Lung (tissue), 16 donors: Measurements from ENCODE around the gene TOMM40L. TPM values are rescaled to one million over a fixed set of nuclear protein-coding genes. Genes with fewer than 3 reads are reported as not detected.

Experiments used
- ATAC-seq: fragments of 200-7000 bp; cut with Tn5 transposase; one replicate; pipeline ENCODE4 v1.9.1; 2020; ENCODE audit warnings: moderate number of reproducible peaks; ENCODE audit not compliant: insufficient read depth, low FRiP score
- DNase-seq, 3 donors: peaks; one replicate each; pipeline ENCODE4 v3.0.0-alpha.2; 2013 to 2017
- H3K27ac ChIP-seq, 2 donors: one replicate each; pipeline ENCODE4 v1.5.1; 2013; ENCODE audit warnings: mild to moderate bottlenecking in 2 of 2, moderate library complexity in 2 of 2, control low read depth in 1 of 2, inconsistent platforms in 1 of 2, low read depth in 1 of 2, low read length in 1 of 2
- H3K27me3 ChIP-seq, 3 donors: one replicate each; pipeline ENCODE4 v1.5.1; 2013; ENCODE audit warnings: low read length in 2 of 3; ENCODE audit not compliant: control insufficient read depth in 3 of 3, insufficient read depth in 3 of 3
- H3K36me3 ChIP-seq, 4 donors: one replicate each; pipeline ENCODE4 v1.5.1; 2013; ENCODE audit warnings: low read length in 4 of 4, mild to moderate bottlenecking in 1 of 4, moderate library complexity in 1 of 4; ENCODE audit not compliant: control insufficient read depth in 4 of 4, insufficient read depth in 4 of 4
- H3K4me1 ChIP-seq, 5 donors: one replicate each; pipeline ENCODE4 v1.5.1; 2013; ENCODE audit warnings: low read length in 5 of 5, mild to moderate bottlenecking in 2 of 5, moderate library complexity in 1 of 5; ENCODE audit not compliant: control insufficient read depth in 5 of 5, insufficient read depth in 5 of 5
- H3K4me3 ChIP-seq: one replicate; pipeline ENCODE4 v1.5.1; 2013; ENCODE audit warnings: mild to moderate bottlenecking, control low read depth, moderate library complexity
- H3K9ac ChIP-seq, 2 donors: one replicate each; pipeline ENCODE4 v1.5.1; 2013; ENCODE audit warnings: low read length in 2 of 2, control low read depth in 1 of 2; ENCODE audit not compliant: insufficient read depth in 1 of 2
- H3K9me3 ChIP-seq, 4 donors: one replicate each; pipeline ENCODE4 v1.5.1; 2013; ENCODE audit warnings: low read length in 3 of 4, mild to moderate bottlenecking in 1 of 4, moderate library complexity in 1 of 4; ENCODE audit not compliant: control insufficient read depth in 4 of 4, insufficient read depth in 3 of 4
- WGBS, 2 donors: extraction: QIAGEN DNeasy Blood & Tissue Kit; methylation state at CpG; one replicate each; pipeline ENCODE4 v1.1.7; 2013; 5-methylcytosine and 5-hydroxymethylcytosine counted together
- long read RNA-seq, 5 donors: transcript quantifications; one replicate each; lab custom pipeline, GENCODE V29; 2026
- polyA plus RNA-seq, 2 donors: library from polyadenylated mRNA; stranded (reverse); fragments of 200-250 nt; gene quantifications; one replicate each; pipeline ENCODE4 v1.2.1, GENCODE V29; 2013
- total RNA-seq, 2 donors: library from RNA; depleted of rRNA in 1 of 2; stranded (reverse); fragments of >200 nt in 1 of 2; gene quantifications; one replicate each; pipeline ENCODE4 v1.2.1, GENCODE V29; 2014 to 2021
- TF ChIP-seq, protein P1 (sequence below): IDR thresholded peaks from 2 replicates; pipeline ENCODE4 v1.5.1; 2012; ENCODE audit warnings: mild to moderate bottlenecking; ENCODE audit errors: control extremely low read depth, extremely low read depth
- donor health status: control.
- donor health status: control.
- donor health status: Bipolar disorder and iron deficiency.
- donor health status: healthy.
- donor health status: DM: yes; HTN: yes; CAD: no.

The TOMM40L gene
- total RNA-seq = 10 to 100 TPM in 1 of 2 donors, 1 to 10 TPM in 1; 4.9 to 13.0 TPM
- 10 to 100 TPM in 1 of 2 donors, 1 to 10 TPM in 1; 6.8 to 11.1 TPM for polyA plus RNA-seq
- long read RNA-seq, donor 1, partial matches to known transcripts = 0 of 2 reads
- long read RNA-seq, donor 1, other reads (novel, unspliced or antisense) = 0 of 2 reads
- long read RNA-seq, donor 2, partial matches to known transcripts = 0 of 1 reads
- long read RNA-seq, donor 2, other reads (novel, unspliced or antisense) = 0 of 1 reads
- long read RNA-seq, donor 3, partial matches to known transcripts = 0 of 2 reads
- long read RNA-seq, donor 3, other reads (novel, unspliced or antisense) = 0 of 2 reads
- long read RNA-seq, donor 4, partial matches to known transcripts = 0 of 1 reads
- long read RNA-seq, donor 4, other reads (novel, unspliced or antisense) = 0 of 1 reads
- long read RNA-seq, donor 5, partial matches to known transcripts = 0 of 4 reads
- long read RNA-seq, donor 5, other reads (novel, unspliced or antisense) = 0 of 4 reads

DNA sequence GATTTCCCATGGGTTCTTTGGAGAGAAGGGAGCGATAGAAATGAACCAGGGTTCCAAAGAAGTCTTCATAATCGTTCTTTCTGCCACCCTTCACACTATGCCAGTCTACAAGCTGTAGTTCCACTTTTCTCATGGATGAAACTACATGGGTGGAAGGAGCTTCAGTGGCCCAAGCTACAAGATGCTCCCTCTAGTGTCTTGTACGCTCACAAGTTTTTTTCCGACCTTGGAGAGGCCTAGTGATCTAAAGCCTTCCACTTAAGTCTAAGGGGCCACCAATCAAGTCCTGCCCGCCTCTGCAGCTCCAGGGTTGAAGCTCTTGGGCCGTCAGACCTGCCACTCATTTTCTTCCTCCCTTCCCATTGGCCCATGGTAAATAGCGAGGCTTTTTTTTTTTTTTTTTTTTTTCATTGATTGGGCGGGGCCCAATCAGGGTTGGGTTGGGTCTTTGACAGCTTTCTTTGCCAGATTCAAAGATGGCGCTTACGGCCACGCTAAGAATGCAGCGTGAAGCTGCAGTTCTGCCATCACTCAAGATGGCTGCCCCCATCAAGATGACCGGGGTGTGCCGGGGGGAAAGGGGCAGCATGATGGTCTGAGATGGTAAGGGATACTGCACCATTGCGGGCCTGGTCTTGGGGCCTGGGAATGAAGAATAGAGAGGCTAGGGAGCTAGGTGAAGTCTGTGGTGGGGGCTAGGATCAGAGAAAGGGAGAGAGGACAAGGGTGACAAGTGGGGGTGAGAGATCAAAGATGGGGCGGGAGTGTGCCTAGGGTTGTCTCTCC is at the start of gene TOMM40L:
TSS of gene TOMM40L (plus strand) at position 527 of the 786 bp plus-strand sequence. CDS start 430 bp downstream, outside the sequence.
- H3K27ac ChIP-seq = peak within 1 kb of the TSS; percentile 26 to 62
- peaks cover 0 to 18% (median 3%) of the 10 kb centered on the region in 5 donors for H3K4me1 ChIP-seq
- peak within 1 kb of the TSS in 1 of 2 donors; percentile 26 for H3K9ac ChIP-seq
- peak within 1 kb of the TSS; percentile 81 for H3K4me3 ChIP-seq
- peaks cover 11 to 22% (median 13%) of the 10 kb centered on the region in 4 donors for H3K36me3 ChIP-seq
- 5% methylated on average over 16 of the region's 16 CpGs for WGBS, 2 donors
- no peaks in the 10 kb centered on the region for H3K27me3 ChIP-seq
- TF ChIP-seq, protein P1, sequence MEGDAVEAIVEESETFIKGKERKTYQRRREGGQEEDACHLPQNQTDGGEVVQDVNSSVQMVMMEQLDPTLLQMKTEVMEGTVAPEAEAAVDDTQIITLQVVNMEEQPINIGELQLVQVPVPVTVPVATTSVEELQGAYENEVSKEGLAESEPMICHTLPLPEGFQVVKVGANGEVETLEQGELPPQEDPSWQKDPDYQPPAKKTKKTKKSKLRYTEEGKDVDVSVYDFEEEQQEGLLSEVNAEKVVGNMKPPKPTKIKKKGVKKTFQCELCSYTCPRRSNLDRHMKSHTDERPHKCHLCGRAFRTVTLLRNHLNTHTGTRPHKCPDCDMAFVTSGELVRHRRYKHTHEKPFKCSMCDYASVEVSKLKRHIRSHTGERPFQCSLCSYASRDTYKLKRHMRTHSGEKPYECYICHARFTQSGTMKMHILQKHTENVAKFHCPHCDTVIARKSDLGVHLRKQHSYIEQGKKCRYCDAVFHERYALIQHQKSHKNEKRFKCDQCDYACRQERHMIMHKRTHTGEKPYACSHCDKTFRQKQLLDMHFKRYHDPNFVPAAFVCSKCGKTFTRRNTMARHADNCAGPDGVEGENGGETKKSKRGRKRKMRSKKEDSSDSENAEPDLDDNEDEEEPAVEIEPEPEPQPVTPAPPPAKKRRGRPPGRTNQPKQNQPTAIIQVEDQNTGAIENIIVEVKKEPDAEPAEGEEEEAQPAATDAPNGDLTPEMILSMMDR = peak; percentile 60
- ATAC-seq (peak; percentile 97), DNase-seq (peak; percentile 93 to 99 (median 99))
- H3K9me3 ChIP-seq = no peaks in the 10 kb centered on the region

DNA sequence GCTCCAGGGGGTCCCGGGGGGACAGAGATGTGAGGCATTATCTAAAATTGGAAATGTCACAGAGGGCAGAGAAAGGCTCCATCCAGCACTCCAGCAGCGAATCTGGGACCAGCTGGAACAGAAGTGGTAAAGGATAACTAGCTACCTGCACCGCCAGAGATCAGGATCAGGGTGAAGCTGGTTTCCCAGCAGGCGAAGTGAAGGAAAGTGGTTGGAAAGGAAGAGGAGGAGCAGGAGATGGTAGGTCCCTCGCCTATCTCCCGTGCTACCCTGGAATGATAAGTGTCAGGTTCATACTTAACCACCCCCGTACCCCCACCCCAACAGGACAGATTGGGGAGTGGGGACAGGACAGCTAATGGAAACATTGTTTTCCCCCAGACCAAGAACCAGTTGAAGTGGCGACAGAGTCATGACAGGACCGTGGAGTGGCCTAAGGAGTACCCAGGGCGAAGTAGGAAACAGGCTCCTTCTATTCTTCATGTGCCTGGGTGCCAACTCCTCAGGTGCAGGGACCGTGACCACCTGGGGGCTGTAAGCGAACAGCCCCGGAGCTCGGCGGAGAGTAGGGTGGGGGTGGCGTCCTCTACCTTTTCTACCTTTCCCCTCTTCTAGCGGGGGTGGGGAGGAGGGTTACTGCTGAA is 49.3 kb upstream of the TOMM40L start:
- Histone ChIP-seq H3K36me3 (peaks cover 7 to 44% (median 23%) of the 10 kb centered on the region in 4 donors), H3K9me3 (no peaks in the 10 kb centered on the region), H3K27me3 (no peaks in the 10 kb centered on the region), H3K9ac (peak overlapping the region; percentile 79 to 93), H3K4me3 (peak overlapping the region; percentile 82), H3K27ac (peak overlapping the region; percentile 93 to 97), H3K4me1 (peaks cover 0 to 21% (median 7%) of the 10 kb centered on the region in 5 donors)
- 19 to 26% methylated on average over 16 to 17 of the region's 17 CpGs for WGBS, 2 donors
- ATAC-seq (peak; percentile 12), DNase-seq (no peak)
- TF ChIP-seq, protein P1 = no peak

DNA sequence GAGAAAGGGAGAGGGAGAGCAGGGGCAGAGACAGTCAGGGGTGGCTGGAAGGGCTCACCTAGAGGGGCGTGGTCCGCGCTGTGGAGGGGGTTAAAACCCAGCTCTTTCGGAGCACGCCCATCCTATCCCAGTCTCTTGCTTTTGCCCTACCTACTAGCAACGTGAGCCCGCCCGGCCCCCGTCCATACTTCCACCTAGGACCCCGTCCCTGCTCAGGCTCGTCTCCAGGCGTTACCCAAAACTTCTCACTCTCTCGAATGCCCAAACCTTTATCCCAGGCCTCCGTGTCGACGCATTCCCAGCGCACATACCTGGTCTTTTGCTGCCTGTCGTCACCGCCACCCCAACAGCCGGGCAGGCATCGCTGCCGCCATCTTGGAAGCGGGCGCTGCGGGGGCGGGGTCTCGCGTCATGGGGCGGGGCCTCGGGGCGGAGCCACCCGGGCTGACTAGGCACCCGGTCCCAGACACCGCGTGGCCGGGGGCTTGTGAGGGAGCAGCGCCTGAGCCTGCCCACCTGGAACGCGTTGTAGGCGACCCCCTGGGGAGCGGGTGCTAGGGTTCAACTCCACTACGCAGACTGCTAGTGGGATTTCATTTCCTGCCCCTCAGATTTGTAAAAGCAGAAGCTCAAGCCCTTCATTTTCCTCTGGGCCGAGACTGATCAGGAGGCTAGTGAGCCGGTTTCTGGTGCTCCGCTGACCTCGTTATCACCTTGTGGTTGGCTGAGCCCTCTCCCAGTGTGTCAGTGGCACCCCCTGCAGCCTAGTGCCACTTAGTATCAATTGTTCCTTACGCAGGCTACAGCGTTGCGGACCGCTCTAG is 48.5 kb upstream of the TOMM40L start, which contains the start of gene B4GALT3:
TSS of gene B4GALT3 (minus strand) at position 396 of the 824 bp plus-strand sequence. CDS start 1,447 bp downstream, outside the sequence.
- TF ChIP-seq, protein P1 = no peak
- Histone ChIP-seq H3K27me3 (no peaks in the 10 kb centered on the region), H3K27ac (peak within 1 kb of the TSS; percentile 93 to 97), H3K4me3 (peak within 1 kb of the TSS; percentile 82), H3K4me1 (peaks cover 0 to 21% (median 7%) of the 10 kb centered on the region in 5 donors), H3K36me3 (peaks cover 6 to 37% (median 18%) of the 10 kb centered on the region in 4 donors), H3K9ac (peak within 1 kb of the TSS; percentile 79 to 93), H3K9me3 (no peaks in the 10 kb centered on the region)
- DNase-seq = peak; percentile 86 to 93 (median 89)
- peak; percentile 96 for ATAC-seq
- WGBS, 2 donors = 4 to 6% methylated on average over 47 to 50 of the region's 50 CpGs
